EH (cell line): ENCODE measurements around the gene BRD9.
A peak's percentile ranks its signal among the peaks of the same experiment; 100 is the strongest.
"Not testable (repeated sequence)": the region's sequence is repeated elsewhere in the genome, so short reads cannot be mapped to it uniquely, and the experiment has no call there.

ENCODE experiments used
- DNase-seq: peaks from one replicate; pipeline ENCODE4 v3.0.0-alpha.2; 2015; ENCODE audit warnings: low read depth

The BRD9 gene

GRCh38 chr5:856531-857425 is 35.8 kb downstream of the BRD9 start:
- DNase-seq: no peak

GRCh38 chr5:855771-856530 is 36.6 kb downstream of the BRD9 start:
- no peak for DNase-seq

DNA sequence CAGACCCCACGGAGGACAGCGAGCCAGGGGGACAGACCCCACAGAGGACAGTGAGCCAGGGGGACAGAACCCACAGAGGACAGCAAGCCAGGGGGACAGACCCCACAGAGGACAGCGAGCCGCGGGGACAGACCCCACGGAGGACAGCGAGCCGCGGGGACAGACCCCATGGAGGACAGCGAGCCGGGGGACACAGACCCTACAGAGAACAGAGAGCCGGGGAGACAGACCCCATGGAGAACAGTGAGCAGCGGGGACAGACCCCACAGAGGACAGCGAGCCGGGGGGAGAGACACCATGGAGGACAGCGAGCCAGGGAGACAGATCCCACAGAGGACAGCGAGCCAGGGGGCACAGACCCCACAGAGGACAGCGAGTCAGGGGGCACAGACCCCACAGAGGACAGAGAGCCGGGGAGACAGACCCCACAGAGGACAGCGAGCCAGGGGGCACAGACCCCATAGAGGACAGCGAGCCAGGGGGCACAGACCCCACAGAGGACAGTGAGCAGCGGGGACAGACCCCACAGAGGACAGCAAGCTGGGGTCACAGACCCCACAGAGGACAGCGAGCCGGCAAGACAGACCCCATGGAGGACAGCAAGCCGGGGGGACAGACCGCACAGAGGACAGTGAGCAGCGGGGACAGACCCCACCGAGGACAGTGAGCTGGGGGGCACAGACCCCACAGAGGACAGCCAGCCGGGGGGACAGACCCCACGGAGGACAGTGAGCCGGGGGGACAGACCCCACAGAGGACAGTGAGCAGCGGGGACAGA is 37.4 kb downstream of the BRD9 start:
- no peak for DNase-seq

DNA sequence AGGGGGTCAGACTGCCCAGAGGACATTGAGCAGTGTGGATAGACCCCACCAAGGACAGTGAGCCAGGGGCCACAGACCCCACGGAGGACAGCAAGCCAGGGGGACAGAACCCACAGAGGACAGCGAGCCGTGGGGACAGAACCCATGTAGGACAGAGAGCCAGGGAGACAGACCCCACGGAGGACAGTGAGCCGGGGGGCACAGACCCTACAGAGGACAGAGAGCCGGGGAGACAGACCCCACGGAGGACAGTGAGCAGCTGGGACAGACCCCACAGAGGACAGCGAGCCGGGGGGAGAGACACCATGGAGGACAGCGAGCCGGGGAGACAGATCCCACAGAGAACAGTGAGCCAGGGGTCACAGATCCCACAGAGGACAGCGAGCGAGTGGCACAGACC is 38.4 kb downstream of the BRD9 start:
- DNase-seq: no peak

DNA sequence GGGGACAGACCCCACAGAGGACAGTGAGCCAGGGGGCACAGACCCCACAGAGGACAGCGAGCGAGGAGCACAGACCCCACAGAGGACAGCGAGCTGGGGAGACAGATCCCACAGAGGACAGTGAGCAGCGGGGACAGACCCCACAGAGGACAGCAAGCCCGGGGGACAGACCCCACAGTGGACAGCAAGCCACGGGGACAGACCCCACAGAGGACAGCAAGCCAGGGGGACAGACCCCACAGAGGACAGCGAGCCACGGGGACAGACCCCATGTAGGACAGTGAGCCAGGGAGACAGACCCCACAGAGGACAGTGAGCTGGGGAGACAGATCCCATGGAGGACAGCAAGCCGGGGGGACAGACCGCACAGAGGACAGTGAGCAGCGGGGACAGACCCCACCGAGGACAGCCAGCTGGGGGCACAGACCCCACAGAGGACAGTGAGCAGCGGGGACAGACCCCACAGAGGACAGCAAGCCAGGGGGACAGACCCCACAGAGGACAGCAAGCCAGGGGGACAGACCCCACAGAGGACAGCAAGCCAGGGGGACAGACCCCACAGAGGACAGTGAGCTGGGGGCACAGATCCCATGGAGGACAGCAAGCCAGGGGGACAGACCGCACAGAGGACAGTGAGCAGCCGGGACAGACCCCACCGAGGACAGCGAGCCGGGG is 39.0 kb downstream of the BRD9 start:
- DNase-seq: not testable (repeated sequence)

DNA sequence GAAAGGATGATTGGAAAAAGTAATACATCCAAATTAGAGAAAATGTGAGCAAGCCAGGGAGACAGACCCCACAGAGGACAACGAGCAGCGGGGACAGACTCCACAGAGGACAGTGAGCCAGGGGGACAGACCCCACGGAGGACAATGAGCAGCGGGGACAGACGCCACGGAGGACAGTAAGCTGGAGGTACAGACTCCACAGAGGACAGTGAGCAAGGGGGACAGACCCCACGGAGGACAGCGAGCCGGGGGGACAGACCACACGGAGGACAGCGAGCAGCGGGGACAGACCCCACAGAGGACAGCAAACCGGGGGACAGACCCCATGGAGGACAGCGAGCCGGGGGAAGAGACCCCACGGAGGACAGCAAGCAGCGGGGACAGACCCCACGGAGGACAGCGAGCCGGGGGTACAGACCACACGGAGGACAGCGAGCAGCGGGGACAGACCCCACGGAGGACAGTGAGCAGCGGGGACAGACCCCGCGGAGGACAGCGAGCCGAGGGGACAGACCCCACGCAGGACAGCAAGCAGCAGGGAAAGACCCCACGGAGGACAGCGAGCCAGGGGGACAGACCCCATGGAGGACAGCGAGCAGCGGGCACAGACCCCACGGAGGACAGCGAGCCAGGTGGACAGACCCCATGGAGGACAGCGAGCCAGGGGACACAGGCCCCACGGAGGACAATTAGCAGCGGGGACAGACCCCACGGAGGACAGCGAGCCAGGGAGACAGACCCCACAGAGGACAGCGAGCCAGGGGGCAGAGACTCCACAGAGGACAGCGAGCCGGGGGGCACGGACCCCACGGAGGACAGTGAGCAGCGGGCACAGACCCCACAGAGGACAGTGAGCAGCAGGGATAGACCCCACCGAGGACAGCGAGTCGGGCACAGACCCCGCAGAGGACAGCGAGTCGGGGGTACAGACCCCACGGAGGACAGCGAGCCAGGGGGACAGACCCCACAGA is 39.9 kb downstream of the BRD9 start:
- DNase-seq: no peak

GRCh38 chr5:852018-852417 is 40.6 kb downstream of the BRD9 start:
- no peak for DNase-seq

- no peak for DNase-seq
These were observed 41.0 kb downstream of the BRD9 start for GRCh38 chr5:851553-851952.

- DNase-seq: no peak
These were observed 41.5 kb downstream of the BRD9 start for GRCh38 chr5:851076-851475.

- peak; percentile 24 for DNase-seq
These were observed 42.0 kb downstream of the BRD9 start, which contains the start of gene ZDHHC11 for GRCh38 chr5:850511-851006. Gene ZDHHC11 (minus strand): TSS chr5:850986. CDS start chr5:850602, 384 bp downstream.

GRCh38 chr5:849651-850301 is 42.8 kb downstream of the BRD9 start:
- DNase-seq: no peak

DNA sequence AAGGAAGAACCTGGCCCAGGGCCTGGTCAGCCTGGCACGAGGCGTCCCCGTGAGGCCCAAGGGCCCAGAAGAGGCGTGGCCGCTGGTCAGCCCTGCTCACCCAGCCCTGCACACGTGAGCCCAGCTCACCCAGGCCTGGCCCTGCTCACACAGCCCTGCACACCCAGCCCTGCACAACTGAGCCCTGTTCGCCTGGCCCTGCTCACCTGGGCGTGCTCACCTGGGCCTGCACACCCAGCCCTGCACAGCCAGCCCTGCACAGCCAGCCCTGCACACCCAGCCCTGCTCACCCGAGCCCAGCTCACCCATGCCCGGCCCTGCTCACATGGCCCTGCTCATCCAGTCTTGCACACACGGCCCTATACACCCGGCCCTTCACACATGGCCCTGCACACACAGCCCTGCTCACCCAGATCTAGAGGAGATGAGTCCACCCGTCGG is 43.9 kb downstream of the BRD9 start:
- DNase-seq: no peak

GRCh38 chr5:847736-848135 is 44.9 kb downstream of the BRD9 start:
- DNase-seq: not testable (repeated sequence)

- DNase-seq: not testable (repeated sequence)
These were observed 45.4 kb downstream of the BRD9 start for GRCh38 chr5:847212-847611.

DNA sequence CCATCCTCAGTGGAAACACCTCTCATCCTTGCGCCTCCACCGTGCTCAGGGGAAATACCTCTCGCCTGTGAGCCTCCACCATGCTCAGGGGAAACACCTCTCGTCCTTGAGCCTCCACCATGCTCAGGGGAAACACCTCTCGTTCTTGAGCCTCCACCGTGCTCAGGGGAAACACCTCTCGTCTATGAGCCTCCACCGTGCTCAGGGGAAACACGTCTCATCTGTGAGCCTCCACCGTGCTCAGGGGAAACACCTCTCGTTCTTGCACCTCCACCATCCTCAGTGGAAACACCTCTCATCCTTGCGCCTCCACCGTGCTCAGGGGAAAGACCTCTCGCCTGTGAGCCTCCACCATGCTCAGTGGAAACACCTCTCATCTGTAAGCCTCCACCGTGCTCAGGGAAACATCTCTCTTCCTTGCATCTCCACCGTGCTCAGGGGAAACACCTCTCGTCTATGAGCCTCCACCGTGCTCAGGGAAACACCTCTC is 46.0 kb downstream of the BRD9 start:
- DNase-seq: not testable (repeated sequence)

DNA sequence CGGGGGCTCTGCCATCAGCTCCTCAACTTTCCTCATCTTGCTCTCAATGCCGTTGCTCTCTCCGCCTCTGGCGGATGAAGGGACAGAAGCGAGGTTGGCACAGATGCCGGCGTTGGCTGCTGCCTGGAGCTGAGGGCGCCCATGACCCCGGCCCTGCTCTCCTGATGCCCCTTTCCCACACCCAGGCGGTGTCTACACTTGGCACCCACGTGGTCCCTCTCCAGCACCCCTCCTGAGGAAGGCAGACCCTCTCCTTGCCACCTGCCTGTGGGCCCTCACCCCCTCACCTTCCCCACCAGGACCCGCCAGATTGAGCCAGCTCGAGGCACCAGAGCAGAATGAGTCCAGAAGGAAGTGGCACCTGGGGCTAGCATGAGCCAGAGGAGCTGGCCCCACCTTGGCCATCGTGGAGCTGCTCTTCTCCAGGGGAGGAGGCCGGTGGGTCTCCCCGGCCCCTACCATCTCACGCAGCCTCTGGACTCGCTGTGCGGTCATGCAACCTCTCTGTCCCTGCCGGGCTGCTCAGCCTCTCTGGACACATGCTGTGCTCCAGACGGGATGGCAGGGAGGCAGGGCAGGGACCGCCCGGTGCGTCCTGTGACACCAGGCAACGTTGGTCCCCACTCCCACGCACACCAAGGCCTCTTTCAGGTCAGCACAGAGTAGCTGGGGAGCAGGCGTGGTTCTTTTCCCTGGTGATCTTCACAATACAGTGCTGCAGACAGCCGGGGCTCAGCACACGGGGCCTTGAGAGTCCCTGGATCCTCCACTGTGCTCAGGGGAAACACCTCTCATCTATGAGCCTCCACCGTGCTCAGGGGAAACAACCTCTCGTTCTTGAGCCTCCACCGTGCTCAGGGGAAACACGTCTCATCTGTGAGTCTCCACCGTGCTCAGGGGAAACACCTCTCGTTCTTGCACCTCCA is 46.7 kb downstream of the BRD9 start:
- DNase-seq: not testable (repeated sequence)

GRCh38 chr5:845031-845675 is 47.4 kb downstream of the BRD9 start:
- DNase-seq: not testable (repeated sequence)

GRCh38 chr5:844426-844825 is 48.2 kb downstream of the BRD9 start:
- not testable (repeated sequence) for DNase-seq
